Endothelial cell of umbilical vein (primary cell): Measurements from ENCODE around the gene HDAC9. TPM values are rescaled to one million over a fixed set of nuclear protein-coding genes. Genes with fewer than 3 reads are reported as not detected.

Experiments used
- BruUV-seq: library from RNA; stranded (reverse); fragments of 400-500 nt; replicated peaks from 2 replicates; lab custom pipeline; 2021; lab: Mats Ljungman, UMichigan
- CTCF ChIA-PET: fragments of 300-600, 350-600 bp; sonication (Branson Sonifier 250); formaldehyde crosslinking; loops from one replicate; lab custom pipeline; 2021; ENCODE audit warnings: antibody characterized with exemption, inconsistent platforms; lab: Charles Lee
- POLR2A ChIA-PET: fragments of 300-600, 350-600 bp; sonication (Branson Sonifier 250); formaldehyde crosslinking; loops from one replicate; lab custom pipeline; 2021; ENCODE audit warnings: antibody characterized with exemption, inconsistent platforms; lab: Charles Lee
- DNase-seq: peaks from one replicate; pipeline ENCODE4 v3.0.0-alpha.2; 2011; ENCODE audit warnings: low read depth, low spot score
- FAIRE-seq: peaks from 2 replicates; lab custom pipeline; 2011; peaks lifted over from hg19 to GRCh38; lab: Jason Lieb, UNC
- H2AFZ ChIP-seq: 2 replicates; pipeline ENCODE4 v1.6.0; 2012; ENCODE audit warnings: low read depth, low read length, control low read depth, inconsistent platforms
- H3K27ac ChIP-seq: 2 replicates; pipeline ENCODE4 v1.5.1; 2011; ENCODE audit warnings: low read depth, mild to moderate bottlenecking, control low read depth, low read length, moderate library complexity; ENCODE audit not compliant: insufficient read depth
- H3K27me3 ChIP-seq, 2 experiments: 2 replicates each; pipeline versions ENCODE4 v1.6.0 to v1.6.1; 2011; ENCODE audit warnings: low read length in 2 of 2, mixed read lengths in 1 of 2; ENCODE audit not compliant: control insufficient read depth in 2 of 2, insufficient read depth in 2 of 2
- H3K36me3 ChIP-seq, 2 experiments: 2 replicates in 1 of 2; 3 replicates in 1 of 2; pipeline ENCODE4 v1.5.1; 2011; ENCODE audit warnings: low read length in 2 of 2, mild to moderate bottlenecking in 1 of 2, moderate library complexity in 1 of 2; ENCODE audit not compliant: control insufficient read depth in 2 of 2, insufficient read depth in 2 of 2; ENCODE audit errors: extremely low read depth in 1 of 2
- H3K4me1 ChIP-seq: 3 replicates; pipeline ENCODE4 v1.5.1; 2011; ENCODE audit warnings: mild to moderate bottlenecking, low read length; ENCODE audit not compliant: control insufficient read depth, insufficient read depth; ENCODE audit errors: extremely low read depth
- H3K4me2 ChIP-seq: 2 replicates; pipeline ENCODE4 v1.6.1; 2011; ENCODE audit warnings: low read length, control low read depth, mixed read lengths; ENCODE audit not compliant: insufficient read depth
- H3K4me3 ChIP-seq, 3 experiments: fragments of 200-600 bp in 1 of 3; sonication (generic), shearing (Covaris generic) in 1 of 3; replicated peaks in 1 of 3; 2 replicates each; pipeline ENCODE4 v1.5.1; 2011 to 2016; ENCODE audit warnings: control low read depth in 3 of 3, low read length in 3 of 3, mild to moderate bottlenecking in 2 of 3, inconsistent platforms in 1 of 3, low read depth in 1 of 3, moderate library complexity in 1 of 3; ENCODE audit not compliant: insufficient read depth in 1 of 3
- H3K79me2 ChIP-seq: 2 replicates; pipeline ENCODE4 v1.6.0; 2012; ENCODE audit warnings: low read length, inconsistent platforms; ENCODE audit not compliant: control insufficient read depth, insufficient read depth
- H3K9ac ChIP-seq: replicated peaks from 2 replicates; pipeline ENCODE3; 2011; ENCODE audit warnings: low read length, control low read depth; ENCODE audit not compliant: insufficient read depth; ENCODE audit errors: extremely low read depth
- H3K9me1 ChIP-seq: replicated peaks from 3 replicates; pipeline ENCODE4 v1.6.0; 2011; ENCODE audit warnings: mild to moderate bottlenecking, low read length; ENCODE audit not compliant: control insufficient read depth, insufficient read depth; ENCODE audit errors: extremely low read depth
- H3K9me3 ChIP-seq: replicated peaks from 2 replicates; pipeline ENCODE4 v1.5.1; 2012; ENCODE audit warnings: low read length, inconsistent platforms; ENCODE audit not compliant: control insufficient read depth, insufficient read depth
- H4K20me1 ChIP-seq: replicated peaks from 2 replicates; pipeline ENCODE3; 2011; ENCODE audit warnings: mild to moderate bottlenecking, low read length; ENCODE audit not compliant: control insufficient read depth, insufficient read depth; ENCODE audit errors: extremely low read depth
- EZH2 ChIP-seq: IDR thresholded peaks from 2 replicates; pipeline ENCODE4 v1.6.1; 2012; ENCODE audit warnings: borderline replicate concordance, low read depth, mild to moderate bottlenecking, moderate library complexity, low read length, inconsistent platforms; ENCODE audit not compliant: severe bottlenecking
- FOS ChIP-seq: IDR thresholded peaks from 2 replicates; pipeline ENCODE4 v1.6.1; 2011; ENCODE audit warnings: mild to moderate bottlenecking, low read length, moderate library complexity, borderline replicate concordance; ENCODE audit not compliant: insufficient read depth
- GATA2 ChIP-seq: IDR thresholded peaks from 2 replicates; pipeline ENCODE4 v1.7.0; 2011; ENCODE audit warnings: low read depth, mild to moderate bottlenecking, moderate library complexity, mixed read lengths, low read length; ENCODE audit not compliant: insufficient read length, insufficient read depth
- JUN ChIP-seq: IDR thresholded peaks from 2 replicates; pipeline ENCODE4 v1.6.1; 2011; ENCODE audit warnings: borderline replicate concordance, low read depth; ENCODE audit not compliant: insufficient read length, insufficient read depth
- MYC ChIP-seq: IDR thresholded peaks from one replicate; pipeline ENCODE4 v1.6.1; 2011; ENCODE audit warnings: mild to moderate bottlenecking, low read depth, low read length
- POLR2A ChIP-seq: IDR thresholded peaks from 2 replicates; pipeline ENCODE4 v1.6.1; 2012; ENCODE audit warnings: low read depth, mild to moderate bottlenecking, control low read depth, low read length
- POLR2AphosphoS5 ChIP-seq: IDR thresholded peaks from 2 replicates; pipeline ENCODE4 v1.6.1; 2012; ENCODE audit warnings: low read depth, mild to moderate bottlenecking, control low read depth, low read length, moderate library complexity; ENCODE audit not compliant: insufficient read depth
- dilution Hi-C: fragments of 300-500 bp; cut with MboI; formaldehyde crosslinking; loops from one replicate; pipeline ENCODE4 v1.15.0; 2019; ENCODE audit warnings: low sequenced_read_pairs; ENCODE audit not compliant: extremely low pct_ligation_motif_present
- intact Hi-C: fragments of 100-400 bp; cut with micrococcal nuclease; formaldehyde crosslinking; loops from one replicate; pipeline ENCODE4 v1.10.0; 2022
- polyA plus RNA-seq, 4 experiments: library from polyadenylated mRNA; depleted of rRNA in 3 of 4; stranded (reverse) in 3 of 4; unstranded in 1 of 4; fragments of >200 nt; gene quantifications; 2 replicates each; pipeline versions ENCODE4 v1.2.1 to v1.2.3, GENCODE V29; 2011 to 2012; ENCODE audit warnings: missing spikeins in 1 of 4
- total RNA-seq: library from RNA; stranded (reverse); gene quantifications from 2 replicates; pipeline ENCODE4 v1.2.3, GENCODE V29; 2021
- TF ChIP-seq, protein P1 (sequence below): IDR thresholded peaks from 2 replicates; pipeline ENCODE4 v1.6.1; 2011; ENCODE audit not compliant: insufficient read depth, insufficient read length
- TF ChIP-seq, protein P2 (sequence below), 2 donors: IDR thresholded peaks; 1 replicate in 1 of 2; 2 replicates in 1 of 2; pipeline ENCODE4 v1.5.1; 2011; ENCODE audit warnings: low read length in 2 of 2, mild to moderate bottlenecking in 2 of 2, moderate library complexity in 2 of 2, control low read depth in 1 of 2, inconsistent platforms in 1 of 2, low read depth in 1 of 2; ENCODE audit not compliant: insufficient read depth in 1 of 2; ENCODE audit errors: extremely low read depth in 1 of 2

HDAC9 gene
- total and polyA plus RNA-seq, 2 donors (not counting 3 experiments of a cell fraction or from before 2014, with no cell fraction given), result 1.8 to 11.6 TPM

DNA sequence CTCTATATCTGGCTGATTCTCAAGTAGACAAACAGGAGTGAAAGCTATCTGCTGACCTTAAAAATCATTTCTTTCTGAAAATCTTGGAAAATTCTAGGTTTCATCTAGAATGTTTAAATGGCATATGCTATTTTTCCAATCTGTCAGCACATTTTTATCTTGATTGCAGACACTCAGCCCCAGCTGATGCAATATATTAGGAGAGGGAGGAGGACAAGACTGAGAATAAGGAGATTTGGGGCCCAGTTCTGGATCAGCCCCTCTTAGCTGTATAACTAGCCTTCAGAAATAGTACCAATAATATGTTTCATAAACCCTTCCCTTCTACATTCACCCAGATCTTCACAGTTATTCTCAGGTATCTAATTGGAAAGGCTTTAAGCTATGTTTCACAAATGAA, 131.2 kb downstream of the HDAC9 start:
- no peak overlapping the region for H3K27ac ChIP-seq
- no peaks in the 10 kb centered on the region for H3K9me3 ChIP-seq
- no peak for FAIRE-seq
- dilution Hi-C loops (no loop called here), intact Hi-C loops (no loop called here)
- no peaks in the 10 kb centered on the region for H4K20me1 ChIP-seq
- H2AFZ ChIP-seq, result no peak overlapping the region
- H3K36me3 ChIP-seq, result no peaks in the 10 kb centered on the region
- no peak overlapping the region for H3K4me3 ChIP-seq
- DNase-seq, result no peak
- no peaks in the 10 kb centered on the region for H3K27me3 ChIP-seq
- no TSS peak for BruUV-seq
- no peak overlapping the region for H3K4me2 ChIP-seq
- H3K4me1 ChIP-seq, result no peaks in the 10 kb centered on the region
- no peaks in the 10 kb centered on the region for H3K79me2 ChIP-seq
- TF ChIP-seq FOS (no peak), JUN (no peak), POLR2AphosphoS5 (no peak), MYC (no peak), EZH2 (no peak), GATA2 (no peak), POLR2A (no peak)
- TF ChIP-seq, protein P1, sequence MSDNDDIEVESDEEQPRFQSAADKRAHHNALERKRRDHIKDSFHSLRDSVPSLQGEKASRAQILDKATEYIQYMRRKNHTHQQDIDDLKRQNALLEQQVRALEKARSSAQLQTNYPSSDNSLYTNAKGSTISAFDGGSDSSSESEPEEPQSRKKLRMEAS, result no peak
- TF ChIP-seq, protein P2, sequence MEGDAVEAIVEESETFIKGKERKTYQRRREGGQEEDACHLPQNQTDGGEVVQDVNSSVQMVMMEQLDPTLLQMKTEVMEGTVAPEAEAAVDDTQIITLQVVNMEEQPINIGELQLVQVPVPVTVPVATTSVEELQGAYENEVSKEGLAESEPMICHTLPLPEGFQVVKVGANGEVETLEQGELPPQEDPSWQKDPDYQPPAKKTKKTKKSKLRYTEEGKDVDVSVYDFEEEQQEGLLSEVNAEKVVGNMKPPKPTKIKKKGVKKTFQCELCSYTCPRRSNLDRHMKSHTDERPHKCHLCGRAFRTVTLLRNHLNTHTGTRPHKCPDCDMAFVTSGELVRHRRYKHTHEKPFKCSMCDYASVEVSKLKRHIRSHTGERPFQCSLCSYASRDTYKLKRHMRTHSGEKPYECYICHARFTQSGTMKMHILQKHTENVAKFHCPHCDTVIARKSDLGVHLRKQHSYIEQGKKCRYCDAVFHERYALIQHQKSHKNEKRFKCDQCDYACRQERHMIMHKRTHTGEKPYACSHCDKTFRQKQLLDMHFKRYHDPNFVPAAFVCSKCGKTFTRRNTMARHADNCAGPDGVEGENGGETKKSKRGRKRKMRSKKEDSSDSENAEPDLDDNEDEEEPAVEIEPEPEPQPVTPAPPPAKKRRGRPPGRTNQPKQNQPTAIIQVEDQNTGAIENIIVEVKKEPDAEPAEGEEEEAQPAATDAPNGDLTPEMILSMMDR (IDR thresholded peaks at IDR 0.05; ENCODE audit: extremely low read depth in 1 of 2, insufficient read depth in 1 of 2, low read depth in 1 of 2, low read length in 2 of 2), result no peak
- no peak overlapping the region for H3K9ac ChIP-seq
- POLR2A ChIA-PET, result no interaction called here
- H3K9me1 ChIP-seq, result no peaks in the 10 kb centered on the region
- CTCF ChIA-PET, result interaction anchor here (1.1 to 1.4 kb wide), 2 partner anchors 9 to 17 kb away, joined by 3 to 4 read pairs; no protein-coding TSS in a partner anchor
